ENCODE data around the gene ACYP2.

DNA sequence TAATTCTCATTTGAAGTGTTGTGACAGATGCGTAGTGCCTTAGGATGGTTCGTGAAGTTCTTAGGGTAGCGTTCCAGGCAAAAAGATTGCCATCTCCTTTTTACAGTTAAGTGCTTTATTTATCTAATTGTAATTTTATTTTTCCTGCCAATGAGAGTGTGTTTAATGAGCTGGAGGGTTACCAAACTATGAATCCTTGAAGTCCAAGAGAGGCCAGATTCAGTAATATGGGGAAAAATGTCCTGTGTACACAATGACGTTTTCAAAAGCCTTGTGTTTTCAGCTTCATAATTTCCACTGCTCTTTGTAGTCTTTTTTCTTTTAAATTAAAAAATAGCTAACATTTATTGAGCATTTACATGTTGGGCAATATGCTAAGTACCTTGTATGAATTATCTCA is 23.8 kb downstream of the ACYP2 start:
- TF ChIP-seq, protein P1, sequence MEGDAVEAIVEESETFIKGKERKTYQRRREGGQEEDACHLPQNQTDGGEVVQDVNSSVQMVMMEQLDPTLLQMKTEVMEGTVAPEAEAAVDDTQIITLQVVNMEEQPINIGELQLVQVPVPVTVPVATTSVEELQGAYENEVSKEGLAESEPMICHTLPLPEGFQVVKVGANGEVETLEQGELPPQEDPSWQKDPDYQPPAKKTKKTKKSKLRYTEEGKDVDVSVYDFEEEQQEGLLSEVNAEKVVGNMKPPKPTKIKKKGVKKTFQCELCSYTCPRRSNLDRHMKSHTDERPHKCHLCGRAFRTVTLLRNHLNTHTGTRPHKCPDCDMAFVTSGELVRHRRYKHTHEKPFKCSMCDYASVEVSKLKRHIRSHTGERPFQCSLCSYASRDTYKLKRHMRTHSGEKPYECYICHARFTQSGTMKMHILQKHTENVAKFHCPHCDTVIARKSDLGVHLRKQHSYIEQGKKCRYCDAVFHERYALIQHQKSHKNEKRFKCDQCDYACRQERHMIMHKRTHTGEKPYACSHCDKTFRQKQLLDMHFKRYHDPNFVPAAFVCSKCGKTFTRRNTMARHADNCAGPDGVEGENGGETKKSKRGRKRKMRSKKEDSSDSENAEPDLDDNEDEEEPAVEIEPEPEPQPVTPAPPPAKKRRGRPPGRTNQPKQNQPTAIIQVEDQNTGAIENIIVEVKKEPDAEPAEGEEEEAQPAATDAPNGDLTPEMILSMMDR (conservative IDR thresholded peaks at IDR 0.05; ENCODE audit: low read length) = no peak
- no peak for TF ChIP-seq EZH2phosphoT487 (IDR thresholded peaks at IDR 0.05; ENCODE audit: borderline replicate concordance)
